ENCODE results near the gene CD1C.
"Not testable (repeated sequence)": the region's sequence is repeated elsewhere in the genome, so short reads cannot be mapped to it uniquely, and the experiment has no call there.

The CD1C gene

GRCh38 chr1:158329733-158330132, 40.0 kb downstream of the CD1C start:
- no peak for DNase-seq

- no peak for DNase-seq
Observed at GRCh38 chr1:158330391-158331105, 40.8 kb downstream of the CD1C start.

GRCh38 chr1:158331106-158331425, 41.3 kb downstream of the CD1C start:
- DNase-seq: no peak

- DNase-seq: no peak
Observed at GRCh38 chr1:158331481-158332150, 41.9 kb downstream of the CD1C start, which contains the start of gene CD1B. Gene CD1B, minus strand, starts transcription at chr1:158331531. Its CDS starts 108 bp downstream, at chr1:158331423.

- DNase-seq: no peak
Observed at GRCh38 chr1:158333405-158334155, 43.9 kb downstream of the CD1C start.

GRCh38 chr1:158334526-158335212, 44.9 kb downstream of the CD1C start:
- DNase-seq: no peak

GRCh38 chr1:158335213-158335532, 45.5 kb downstream of the CD1C start:
- DNase-seq: no peak

GRCh38 chr1:158336413-158336812, 46.7 kb downstream of the CD1C start:
- not testable (repeated sequence) for DNase-seq
